B cell (primary cell): ENCODE results near the gene CEP128. TPM values are rescaled to one million over a fixed set of nuclear protein-coding genes. Genes with fewer than 3 reads are reported as not detected.

ENCODE experiments used
- ATAC-seq: fragments of 200-7000 bp; cut with Tn5 transposase; one replicate; pipeline ENCODE4 v1.10.0; 2021; ENCODE audit warnings: low read depth, mild to moderate bottlenecking, moderate number of reproducible peaks, moderate library complexity
- CTCF ChIA-PET: fragments of 350-600 bp; sonication (Branson Sonifier 250); formaldehyde crosslinking; loops from one replicate; lab custom pipeline; 2021; ENCODE audit warnings: antibody characterized with exemption, inconsistent platforms; lab: Charles Lee
- POLR2A ChIA-PET: fragments of 350-600 bp; sonication (Branson Sonifier 250); formaldehyde crosslinking; loops from one replicate; lab custom pipeline; 2021; ENCODE audit warnings: antibody characterized with exemption; lab: Charles Lee
- DNase-seq: peaks from one replicate; pipeline ENCODE4 v3.0.0; 2013
- H2AFZ ChIP-seq: 2 replicates; pipeline ENCODE4 v1.6.1; 2012; ENCODE audit warnings: mild to moderate bottlenecking, low read depth, low read length; ENCODE audit not compliant: insufficient read depth, poor library complexity, severe bottlenecking
- H3K27ac ChIP-seq, 2 donors: 1 replicate in 1 of 2; 2 replicates in 1 of 2; pipeline ENCODE4 v1.5.1; 2012 to 2013; ENCODE audit warnings: low read length in 2 of 2, mild to moderate bottlenecking in 2 of 2, moderate library complexity in 1 of 2
- H3K27me3 ChIP-seq, 4 experiments: fragments of 200-600 bp in 1 of 4; sonication (generic) in 1 of 4; replicated peaks in 1 of 4; 1 replicate in 2 of 4; 2 replicates in 2 of 4; pipeline versions ENCODE4 v1.6.1 to v1.7.0; 2013 to 2016; ENCODE audit warnings: low read length in 3 of 4, mild to moderate bottlenecking in 2 of 4, mixed read lengths in 1 of 4, moderate library complexity in 1 of 4; ENCODE audit not compliant: insufficient read depth in 4 of 4, control insufficient read depth in 3 of 4; ENCODE audit errors: control extremely low read depth in 1 of 4
- H3K36me3 ChIP-seq, 2 experiments: replicated peaks in 1 of 2; 1 replicate in 1 of 2; 2 replicates in 1 of 2; pipeline versions ENCODE4 v1.6.1 to v1.7.1; 2013; ENCODE audit warnings: low read length in 1 of 2; ENCODE audit not compliant: insufficient read depth in 2 of 2, control insufficient read depth in 1 of 2; ENCODE audit errors: control extremely low read depth in 1 of 2, extremely low read depth in 1 of 2
- H3K4me1 ChIP-seq, 2 donors: fragments of 200-600 bp in 1 of 2; sonication (generic) in 1 of 2; 1 replicate in 1 of 2; 2 replicates in 1 of 2; pipeline versions ENCODE4 v1.5.1 to v1.6.1; 2013 to 2017; ENCODE audit warnings: low read length in 2 of 2; ENCODE audit not compliant: control insufficient read depth in 2 of 2, insufficient read depth in 2 of 2
- H3K4me2 ChIP-seq: replicated peaks from 2 replicates; pipeline ENCODE3; 2012; ENCODE audit warnings: mild to moderate bottlenecking, low read depth, low read length; ENCODE audit not compliant: poor library complexity, severe bottlenecking
- H3K4me3 ChIP-seq, 5 experiments: fragments of 200-600 bp in 1 of 5; sonication (generic) in 1 of 5; 1 replicate in 3 of 5; 2 replicates in 2 of 5; pipeline versions ENCODE4 v1.5.1 to v1.7.0; 2011 to 2016; ENCODE audit warnings: low read length in 4 of 5, mild to moderate bottlenecking in 4 of 5, low read depth in 2 of 5, control low read depth in 1 of 5, moderate library complexity in 1 of 5; ENCODE audit not compliant: insufficient read depth in 1 of 5; ENCODE audit errors: control extremely low read depth in 1 of 5, extremely low read depth in 1 of 5
- H3K79me2 ChIP-seq: fragments of 200-600 bp; sonication (generic); one replicate; pipeline ENCODE4 v1.6.0; 2016; ENCODE audit warnings: low read length; ENCODE audit not compliant: control insufficient read depth, insufficient read depth
- H3K9ac ChIP-seq: fragments of 200-600 bp; sonication (generic); 2 replicates; pipeline ENCODE4 v1.6.1; 2017; ENCODE audit warnings: mild to moderate bottlenecking, low read length, moderate library complexity
- H3K9me3 ChIP-seq, 3 donors: one replicate each; pipeline versions ENCODE4 v1.6.1 to v1.7.1; 2013; ENCODE audit warnings: low read length in 2 of 3; ENCODE audit not compliant: control insufficient read depth in 2 of 3, insufficient read depth in 1 of 3; ENCODE audit errors: control extremely low read depth in 1 of 3
- H4K20me1 ChIP-seq: 2 replicates; pipeline ENCODE4 v1.6.0; 2012; ENCODE audit warnings: mild to moderate bottlenecking, low read length; ENCODE audit not compliant: insufficient read depth, control insufficient read depth, poor library complexity, severe bottlenecking
- H3K27ac Mint-ChIP-seq: one replicate; pipeline ENCODE4 v1.8.0; 2021; ENCODE audit warnings: mixed read lengths
- H3K27me3 Mint-ChIP-seq: one replicate; pipeline ENCODE4 v1.8.0; 2021; ENCODE audit warnings: mixed read lengths
- H3K4me1 Mint-ChIP-seq: one replicate; pipeline ENCODE4 v1.8.0; 2021; ENCODE audit warnings: mixed read lengths
- H3K4me3 Mint-ChIP-seq: one replicate; pipeline ENCODE4 v1.8.0; 2021; ENCODE audit warnings: mixed read lengths
- H3K9me3 Mint-ChIP-seq: one replicate; pipeline ENCODE4 v1.8.0; 2022; ENCODE audit warnings: mixed read lengths; ENCODE audit not compliant: insufficient read depth
- CTCF ChIP-seq: fragments of 200-600 bp; IDR thresholded peaks from one replicate; pipeline ENCODE4 v1.8.0; 2022; ENCODE audit warnings: antibody characterized with exemption, mild to moderate bottlenecking
- EZH2 ChIP-seq: IDR thresholded peaks from 2 replicates; pipeline ENCODE4 v1.6.1; 2012; ENCODE audit warnings: borderline replicate concordance, low read depth, mild to moderate bottlenecking, moderate library complexity, low read length; ENCODE audit not compliant: insufficient read depth, poor library complexity, severe bottlenecking
- WGBS: methylation state at CpG from one replicate; pipeline ENCODE4 v1.1.5; 2013; ENCODE audit warnings: missing lambda C conversion rate; ENCODE audit not compliant: insufficient coverage; 5-methylcytosine and 5-hydroxymethylcytosine counted together
- intact Hi-C: fragments of 100-400 bp; cut with micrococcal nuclease; formaldehyde crosslinking; loops from one replicate; pipeline ENCODE4 v1.10.0; 2022
- polyA plus RNA-seq: library from polyadenylated mRNA; depleted of rRNA; stranded (reverse); fragments of >200 nt; gene quantifications from 2 replicates; pipeline ENCODE4 v1.2.3, GENCODE V29; 2012
- total RNA-seq, 2 donors: library from RNA; stranded (reverse); fragments of 120-200 nt in 1 of 2; gene quantifications; 1 replicate in 1 of 2; 2 replicates in 1 of 2; pipeline versions ENCODE4 v1.2.3 to v1.2.4, GENCODE V29; 2013 to 2022

The CEP128 gene
- total and polyA plus RNA-seq, 2 donors (not counting 1 experiment from before 2014, with no cell fraction given), result 1.1 to 31.6 TPM

- H3K9me3 ChIP-seq, result peaks cover 8 to 27% (median 12%) of the 10 kb centered on the region in 3 donors
- POLR2A ChIA-PET, result no interaction called here
- no peak overlapping the region for H3K4me3 ChIP-seq
These were observed 74.4 kb downstream of the CEP128 start for GRCh38 chr14:80867091-80867490.

GRCh38 chr14:80865565-80865964, 76.0 kb downstream of the CEP128 start:
- Histone ChIP-seq H3K9ac (no peak overlapping the region), H3K4me2 (no peak overlapping the region), H3K27me3 (no peaks in the 10 kb centered on the region), H3K79me2 (no peaks in the 10 kb centered on the region), H3K4me1 (no peaks in the 10 kb centered on the region), H3K9me3 (peaks cover 8 to 27% (median 12%) of the 10 kb centered on the region in 3 donors), H2AFZ (no peak overlapping the region), H4K20me1 (no peaks in the 10 kb centered on the region), H3K36me3 (no peaks in the 10 kb centered on the region), H3K4me3 (no peak overlapping the region), H3K27ac (no peak overlapping the region)
- H3K4me3 Mint-ChIP-seq, result no peak overlapping the region
- no peaks in the 10 kb centered on the region for H3K27me3 Mint-ChIP-seq
- 100% methylated on average over 2 of the region's 2 CpGs for WGBS
- ATAC-seq (no peak), DNase-seq (no peak)
- intact Hi-C loops, result no loop called here
- H3K9me3 Mint-ChIP-seq, result peaks cover 7% of the 10 kb centered on the region
- TF ChIP-seq CTCF, result no peak
- ChIA-PET POLR2A (no interaction called here), CTCF (no interaction called here)
- H3K27ac Mint-ChIP-seq, result no peak overlapping the region
- no peaks in the 10 kb centered on the region for H3K4me1 Mint-ChIP-seq

More at GRCh38 chr14:80867091-80867490, 74.4 kb downstream of the CEP128 start:
- Histone ChIP-seq H3K4me2 (no peak overlapping the region), H3K27me3 (no peaks in the 10 kb centered on the region), H3K27ac (no peak overlapping the region), H3K79me2 (no peaks in the 10 kb centered on the region), H4K20me1 (no peaks in the 10 kb centered on the region), H3K4me1 (no peaks in the 10 kb centered on the region), H3K9ac (no peak overlapping the region), H3K36me3 (no peaks in the 10 kb centered on the region), H2AFZ (no peak overlapping the region)
- Mint-ChIP-seq H3K27ac (no peak overlapping the region), H3K9me3 (peaks cover 7% of the 10 kb centered on the region), H3K4me1 (no peaks in the 10 kb centered on the region), H3K27me3 (no peaks in the 10 kb centered on the region), H3K4me3 (no peak overlapping the region)
- TF ChIP-seq CTCF, result no peak
- no peak for TF ChIP-seq EZH2
- WGBS, result no CpG with 5 or more reads among the region's 1 CpG
- DNase-seq, result no peak
- CTCF ChIA-PET, result no interaction called here
- no peak for ATAC-seq
- intact Hi-C loops, result no loop called here
